Activated naive CD8-positive, alpha-beta T cell treated with anti-CD3 and anti-CD28 coated beads, Interleukin-2, amount 50 U/mL, for 24 hours (primary cell): Measurements from ENCODE around the gene CDKL4.

Experiments
- ATAC-seq: fragments of 150-1000 bp; cut with Tn5 transposase; one replicate; pipeline ENCODE4 v1.10.0; 2021
- DNase-seq: peaks from one replicate; pipeline ENCODE4 v3.0.0; 2021
- H3K27ac Mint-ChIP-seq: one replicate; pipeline ENCODE4 v1.8.0; 2021; ENCODE audit warnings: mild to moderate bottlenecking, mixed read lengths
- H3K27me3 Mint-ChIP-seq: one replicate; pipeline ENCODE4 v1.8.0; 2021; ENCODE audit warnings: mixed read lengths
- H3K36me3 Mint-ChIP-seq: one replicate; pipeline ENCODE4 v1.8.0; 2021; ENCODE audit warnings: low read depth, mixed read lengths
- H3K4me1 Mint-ChIP-seq: one replicate; pipeline ENCODE4 v1.8.0; 2021; ENCODE audit warnings: mixed read lengths
- H3K4me3 Mint-ChIP-seq: one replicate; pipeline ENCODE4 v1.8.0; 2021; ENCODE audit warnings: mild to moderate bottlenecking, moderate library complexity, mixed read lengths
- H3K9me3 Mint-ChIP-seq: one replicate; pipeline ENCODE4 v1.8.0; 2021; ENCODE audit warnings: mixed read lengths

Gene CDKL4

GRCh38 chr2:39135690-39136259, 108.0 kb downstream of the CDKL4 start:
- H3K4me3 Mint-ChIP-seq = peak overlapping the region; percentile 28
- H3K27ac Mint-ChIP-seq = peak overlapping the region; percentile 59
- DNase-seq (no peak), ATAC-seq (no peak)
- H3K36me3 Mint-ChIP-seq = no peaks in the 10 kb centered on the region
- H3K27me3 Mint-ChIP-seq = no peaks in the 10 kb centered on the region
- H3K4me1 Mint-ChIP-seq = peaks cover 44% of the 10 kb centered on the region
- H3K9me3 Mint-ChIP-seq = no peaks in the 10 kb centered on the region

- H3K9me3 Mint-ChIP-seq = no peaks in the 10 kb centered on the region
- no peak overlapping the region for H3K4me3 Mint-ChIP-seq
- no peak for ATAC-seq
- no peak overlapping the region for H3K27ac Mint-ChIP-seq
- H3K4me1 Mint-ChIP-seq = peaks cover 48% of the 10 kb centered on the region
- no peak for DNase-seq
- no peaks in the 10 kb centered on the region for H3K36me3 Mint-ChIP-seq
- no peaks in the 10 kb centered on the region for H3K27me3 Mint-ChIP-seq
Observed at GRCh38 chr2:39133215-39133851, 110.4 kb downstream of the CDKL4 start.

GRCh38 chr2:39128919-39129391, 114.8 kb downstream of the CDKL4 start:
- Mint-ChIP-seq H3K4me1 (peaks cover 57% of the 10 kb centered on the region), H3K36me3 (no peaks in the 10 kb centered on the region), H3K4me3 (peak overlapping the region; percentile 15), H3K27ac (peak overlapping the region; percentile 63), H3K27me3 (no peaks in the 10 kb centered on the region), H3K9me3 (no peaks in the 10 kb centered on the region)
- DNase-seq (peak; percentile 61), ATAC-seq (peak; percentile 68)

GRCh38 chr2:39127973-39128372, 115.8 kb downstream of the CDKL4 start:
- Mint-ChIP-seq H3K9me3 (no peaks in the 10 kb centered on the region), H3K27ac (peak overlapping the region; percentile 80), H3K36me3 (no peaks in the 10 kb centered on the region), H3K4me3 (peak overlapping the region; percentile 22), H3K27me3 (no peaks in the 10 kb centered on the region), H3K4me1 (peaks cover 60% of the 10 kb centered on the region)
- DNase-seq = peak; percentile 42
- peak; percentile 55 for ATAC-seq
